Muscle layer of duodenum (tissue), 2 donors: ENCODE data around the gene GPSM1.

Experiments used
- H3K27ac ChIP-seq: one replicate; pipeline ENCODE4 v1.7.0; 2013; ENCODE audit warnings: mild to moderate bottlenecking, low read length
- H3K27me3 ChIP-seq: one replicate; pipeline ENCODE4 v1.7.0; 2013; ENCODE audit warnings: low read depth, mild to moderate bottlenecking, control low read depth, low read length
- H3K36me3 ChIP-seq, 2 donors: one replicate each; pipeline ENCODE4 v1.7.0; 2013; ENCODE audit warnings: low read length in 2 of 2, control low read depth in 1 of 2, mild to moderate bottlenecking in 1 of 2; ENCODE audit not compliant: insufficient read depth in 2 of 2, control insufficient read depth in 1 of 2
- H3K4me1 ChIP-seq, 2 donors: one replicate each; pipeline ENCODE4 v1.7.0; 2013; ENCODE audit warnings: low read length in 2 of 2, mild to moderate bottlenecking in 2 of 2, control low read depth in 1 of 2, moderate library complexity in 1 of 2; ENCODE audit not compliant: insufficient read depth in 2 of 2, control insufficient read depth in 1 of 2
- H3K4me3 ChIP-seq, 2 donors: one replicate each; pipeline ENCODE4 v1.7.0; 2013; ENCODE audit warnings: low read length in 2 of 2, low read depth in 1 of 2, mild to moderate bottlenecking in 1 of 2
- H3K9me3 ChIP-seq, 2 donors: one replicate each; pipeline ENCODE4 v1.7.0; 2013; ENCODE audit warnings: low read length in 2 of 2, control low read depth in 1 of 2, mild to moderate bottlenecking in 1 of 2; ENCODE audit not compliant: control insufficient read depth in 1 of 2
- donor health status: healthy.

The GPSM1 gene

DNA sequence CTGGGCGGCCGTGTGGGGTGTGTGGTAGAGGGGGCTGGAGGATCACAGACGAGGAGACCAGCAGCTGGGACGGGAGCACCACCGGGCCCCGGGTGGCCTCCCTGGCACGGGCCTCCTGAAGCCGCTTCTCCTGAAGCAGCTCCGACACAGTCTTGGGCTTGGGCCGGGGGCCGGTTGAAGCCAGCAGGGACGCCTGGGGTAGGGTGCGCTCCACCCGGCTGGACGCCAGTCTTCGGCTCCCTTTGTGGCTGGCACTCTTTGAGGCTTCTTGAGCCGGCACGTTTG is 51.6 kb downstream of the GPSM1 start:
- Histone ChIP-seq H3K4me3 (no peak overlapping the region), H3K36me3 (peaks cover 5 to 59% of the 10 kb centered on the region in 2 donors), H3K27me3 (no peaks in the 10 kb centered on the region)

DNA sequence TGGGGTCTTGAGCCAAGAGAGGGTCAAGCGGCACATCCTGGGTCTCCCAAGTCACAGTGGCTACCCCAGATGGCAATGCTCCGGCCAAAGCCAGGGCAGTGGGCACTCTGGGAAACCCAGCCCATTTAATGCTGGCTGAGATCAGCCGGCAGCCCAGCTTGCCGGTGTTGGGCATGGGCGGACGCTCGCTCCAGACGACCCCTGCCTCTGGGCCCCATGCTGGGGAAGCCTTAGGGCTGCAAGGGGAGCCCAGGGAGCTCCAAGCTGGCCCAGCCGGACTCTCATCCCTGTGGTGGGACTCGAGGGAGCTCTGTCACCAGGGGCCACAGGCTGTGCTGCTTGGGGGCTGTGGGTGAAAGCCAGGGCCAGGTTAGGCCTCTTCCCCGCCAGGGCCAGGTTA is 52.1 kb downstream of the GPSM1 start:
- no peak overlapping the region for H3K27ac ChIP-seq
- H3K4me1 ChIP-seq, result no peaks in the 10 kb centered on the region
- H3K36me3 ChIP-seq, result peaks cover 9 to 63% of the 10 kb centered on the region in 2 donors
- H3K27me3 ChIP-seq, result no peaks in the 10 kb centered on the region
- H3K9me3 ChIP-seq, result no peaks in the 10 kb centered on the region
- no peak overlapping the region for H3K4me3 ChIP-seq

More for the DNA sequence above, 51.6 kb downstream of the GPSM1 start:
- H3K9me3 ChIP-seq, result no peaks in the 10 kb centered on the region
- no peak overlapping the region for H3K27ac ChIP-seq
- H3K4me1 ChIP-seq, result no peaks in the 10 kb centered on the region

DNA sequence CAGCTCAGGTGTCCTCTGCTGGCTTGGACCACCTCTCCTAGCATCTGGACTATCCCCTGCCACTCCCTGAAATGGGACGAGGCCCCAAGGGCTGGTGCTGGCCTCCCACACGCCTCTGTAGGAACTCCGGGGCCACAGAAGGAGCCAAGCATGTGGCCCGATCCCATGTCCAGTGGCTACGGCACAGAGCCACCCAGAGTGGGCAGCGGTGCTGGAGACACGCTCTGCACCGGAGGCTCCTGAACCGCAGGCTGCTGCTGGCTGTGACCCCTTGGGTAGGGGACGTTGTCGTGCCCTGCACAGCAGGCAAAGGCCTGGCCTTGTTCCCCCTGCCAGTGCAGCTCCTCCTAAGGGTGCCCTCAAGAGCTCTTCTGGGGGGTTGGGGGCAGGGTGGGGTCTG is 52.6 kb downstream of the GPSM1 start:
- Histone ChIP-seq H3K27me3 (no peaks in the 10 kb centered on the region), H3K9me3 (no peaks in the 10 kb centered on the region), H3K27ac (no peak overlapping the region), H3K4me3 (no peak overlapping the region), H3K36me3 (peaks cover 14 to 68% of the 10 kb centered on the region in 2 donors), H3K4me1 (no peaks in the 10 kb centered on the region)

DNA sequence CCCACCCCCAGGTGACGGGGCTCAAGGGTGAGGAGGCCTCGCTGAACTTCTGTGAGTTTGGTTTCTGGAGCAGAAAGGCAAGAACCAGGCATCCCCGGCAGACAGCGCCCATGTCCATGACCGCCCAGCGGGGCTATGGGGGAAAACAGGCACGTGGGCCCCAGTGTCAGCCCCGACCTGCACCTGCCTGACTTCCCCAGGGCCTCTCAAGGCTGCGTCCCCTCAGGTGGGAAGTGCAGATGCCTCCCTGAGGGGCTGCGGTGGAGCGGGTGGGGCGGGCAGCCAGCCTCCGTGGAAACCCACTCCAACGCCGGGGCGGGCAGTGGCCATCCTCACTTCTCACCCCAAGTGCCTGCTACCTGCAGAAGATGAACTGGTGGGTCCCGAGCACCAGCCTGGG is 53.0 kb downstream of the GPSM1 start:
- no peak overlapping the region for H3K4me3 ChIP-seq
- H3K36me3 ChIP-seq, result peaks cover 16 to 73% of the 10 kb centered on the region in 2 donors
- no peaks in the 10 kb centered on the region for H3K9me3 ChIP-seq
- H3K27ac ChIP-seq, result no peak overlapping the region
- H3K4me1 ChIP-seq, result no peaks in the 10 kb centered on the region
- H3K27me3 ChIP-seq, result no peaks in the 10 kb centered on the region

DNA sequence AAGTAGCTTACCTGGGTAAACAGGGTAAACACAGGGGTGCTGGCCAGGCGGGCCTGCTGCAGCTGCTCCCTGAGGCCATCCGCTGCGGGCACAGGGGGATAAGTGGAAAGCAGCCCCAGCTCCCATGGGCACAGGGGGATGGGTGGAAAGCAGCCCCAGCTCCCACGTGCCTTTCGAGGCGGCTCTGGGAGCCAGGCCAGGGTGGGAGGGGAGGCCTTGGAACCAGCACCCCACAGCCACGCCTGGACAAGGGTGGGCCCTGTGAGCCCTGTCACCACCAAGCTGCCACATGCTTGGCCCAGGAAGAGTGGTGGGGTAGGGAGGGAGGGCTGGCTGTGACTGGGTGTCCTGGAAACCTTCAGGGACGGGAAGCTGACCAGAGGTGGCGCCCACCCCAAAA is 54.0 kb downstream of the GPSM1 start:
- Histone ChIP-seq H3K36me3 (peaks cover 21 to 81% of the 10 kb centered on the region in 2 donors), H3K9me3 (no peaks in the 10 kb centered on the region), H3K27ac (no peak overlapping the region), H3K27me3 (no peaks in the 10 kb centered on the region), H3K4me1 (no peaks in the 10 kb centered on the region), H3K4me3 (no peak overlapping the region)

- Histone ChIP-seq H3K36me3 (peaks cover 21 to 84% of the 10 kb centered on the region in 2 donors), H3K27me3 (no peaks in the 10 kb centered on the region), H3K9me3 (no peaks in the 10 kb centered on the region), H3K4me3 (no peak overlapping the region), H3K4me1 (no peaks in the 10 kb centered on the region), H3K27ac (no peak overlapping the region)
These were observed 54.7 kb downstream of the GPSM1 start for GRCh38 chr9:136381966-136382513.

DNA sequence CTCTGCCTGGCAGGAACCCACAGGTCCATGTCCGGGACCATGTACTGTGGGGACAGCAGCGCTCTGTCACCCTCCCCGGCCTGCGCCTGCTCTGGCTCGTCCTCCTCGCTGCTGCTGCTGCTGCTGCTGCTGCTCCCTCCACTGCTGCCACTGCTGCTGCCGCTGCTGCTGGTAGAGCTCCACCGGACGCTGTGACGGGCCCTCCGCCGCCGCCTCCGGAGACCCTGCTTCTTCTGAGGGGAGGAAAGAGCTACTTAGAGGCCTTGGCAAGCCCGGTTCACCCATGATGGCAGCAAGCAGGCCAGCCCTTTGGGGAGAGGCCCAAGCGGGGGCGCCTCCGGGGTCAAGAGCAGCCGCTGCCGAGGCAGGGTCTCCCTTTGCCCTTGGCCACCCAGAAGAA is 56.1 kb downstream of the GPSM1 start:
- no peaks in the 10 kb centered on the region for H3K27me3 ChIP-seq
- no peak overlapping the region for H3K27ac ChIP-seq
- H3K36me3 ChIP-seq, result peaks cover 30 to 92% of the 10 kb centered on the region in 2 donors
- no peaks in the 10 kb centered on the region for H3K4me1 ChIP-seq
- no peaks in the 10 kb centered on the region for H3K9me3 ChIP-seq
- H3K4me3 ChIP-seq, result no peak overlapping the region

DNA sequence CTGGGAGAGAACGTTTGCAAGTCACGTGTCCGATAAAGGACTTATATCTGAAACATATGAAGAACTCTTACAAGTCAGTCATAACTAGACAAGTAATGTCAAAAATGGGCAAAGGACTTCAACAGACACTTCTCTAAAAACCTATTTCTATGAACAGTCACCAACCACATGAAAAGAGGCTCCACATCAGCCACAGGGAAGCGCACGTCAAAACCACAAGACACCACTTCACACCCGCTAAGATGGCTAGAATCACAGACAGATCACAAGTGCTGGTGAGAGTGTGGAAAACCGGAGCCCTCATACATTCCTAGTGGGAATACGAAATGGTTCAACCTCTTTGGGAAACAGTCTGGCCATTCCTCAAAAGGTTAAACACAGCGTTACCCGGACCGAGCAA is 57.7 kb downstream of the GPSM1 start:
- H3K27me3 ChIP-seq, result no peaks in the 10 kb centered on the region
- no peaks in the 10 kb centered on the region for H3K9me3 ChIP-seq
- peaks cover 39 to 92% of the 10 kb centered on the region in 2 donors for H3K36me3 ChIP-seq
- no peaks in the 10 kb centered on the region for H3K4me1 ChIP-seq
- H3K4me3 ChIP-seq, result no peak overlapping the region
- H3K27ac ChIP-seq, result no peak overlapping the region

DNA sequence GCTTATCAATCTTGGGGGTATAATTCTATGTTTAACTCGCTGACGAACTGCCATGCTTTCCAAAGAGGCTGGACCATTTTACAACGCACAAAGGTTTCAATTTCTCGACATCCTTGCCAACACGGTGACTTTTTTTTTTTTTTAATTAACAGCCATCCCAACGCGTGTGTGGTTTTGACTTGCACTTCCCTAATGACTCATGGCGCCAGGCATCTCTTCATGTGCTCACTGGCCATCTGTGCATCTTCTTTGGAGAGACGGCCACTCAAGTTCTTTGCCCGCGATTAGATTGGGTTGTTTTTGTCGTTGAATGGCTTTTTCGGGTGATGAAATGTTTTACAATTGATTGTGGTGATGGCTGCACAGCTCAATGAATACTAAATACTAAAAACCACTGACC is 58.7 kb downstream of the GPSM1 start:
- no peaks in the 10 kb centered on the region for H3K4me1 ChIP-seq
- no peak overlapping the region for H3K27ac ChIP-seq
- H3K36me3 ChIP-seq, result peaks cover 40 to 87% of the 10 kb centered on the region in 2 donors
- no peak overlapping the region for H3K4me3 ChIP-seq
- no peaks in the 10 kb centered on the region for H3K9me3 ChIP-seq
- H3K27me3 ChIP-seq, result no peaks in the 10 kb centered on the region

DNA sequence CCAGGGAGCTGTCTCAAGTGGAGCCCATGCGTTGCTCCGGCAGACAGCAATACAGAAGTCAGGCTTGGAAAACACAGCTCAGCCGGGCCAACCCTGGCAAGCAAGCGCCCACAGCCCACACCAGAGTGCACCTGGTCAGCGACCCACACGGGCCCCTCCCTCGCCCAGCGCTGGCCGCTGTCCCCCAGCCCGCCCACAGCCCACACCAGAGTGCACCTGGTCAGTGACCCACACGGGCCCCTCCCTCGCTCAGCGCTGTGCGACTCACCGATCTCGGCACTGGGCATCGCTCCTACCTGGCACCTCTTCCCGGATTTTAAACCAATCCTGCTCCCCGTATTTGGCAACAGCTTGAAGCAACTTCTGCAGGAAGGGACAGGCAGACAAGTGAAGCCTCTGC is 59.9 kb downstream of the GPSM1 start:
- H3K4me1 ChIP-seq, result no peaks in the 10 kb centered on the region
- H3K27me3 ChIP-seq, result no peaks in the 10 kb centered on the region
- H3K9me3 ChIP-seq, result no peaks in the 10 kb centered on the region
- peaks cover 51 to 87% of the 10 kb centered on the region in 2 donors for H3K36me3 ChIP-seq
- no peak overlapping the region for H3K27ac ChIP-seq
- H3K4me3 ChIP-seq, result no peak overlapping the region

- no peaks in the 10 kb centered on the region for H3K4me1 ChIP-seq
- no peak overlapping the region for H3K4me3 ChIP-seq
- H3K27me3 ChIP-seq, result no peaks in the 10 kb centered on the region
- peaks cover 51 to 87% of the 10 kb centered on the region in 2 donors for H3K36me3 ChIP-seq
- no peak overlapping the region for H3K27ac ChIP-seq
- no peaks in the 10 kb centered on the region for H3K9me3 ChIP-seq
These were observed 62.1 kb downstream of the GPSM1 start for GRCh38 chr9:136389396-136389795.

GRCh38 chr9:136391737-136392537 is 64.6 kb downstream of the GPSM1 start:
- Histone ChIP-seq H3K4me3 (no peak overlapping the region), H3K36me3 (peaks cover 52 to 92% of the 10 kb centered on the region in 2 donors), H3K27me3 (no peaks in the 10 kb centered on the region), H3K4me1 (no peaks in the 10 kb centered on the region), H3K27ac (no peak overlapping the region), H3K9me3 (no peaks in the 10 kb centered on the region)
